Measurements from ENCODE around the gene SURF4.
A peak's percentile ranks its signal among the peaks of the same experiment; 100 is the strongest.

GRCh38 chr9:133403766-133404453 is 28.1 kb upstream of the SURF4 start:
- TF ChIP-seq POLR2A (IDR thresholded peaks at IDR 0.05) (no peak), CTCF (IDR thresholded peaks at IDR 0.05 in 8 of 11, conservative IDR thresholded peaks at IDR 0.05 in 3 of 11) (peak; percentile 32 to 69 (median 57)), POLR2AphosphoS5 (IDR thresholded peaks at IDR 0.05) (no peak)
